H1 (cell line): ENCODE data around the gene OSBPL9. TPM values are rescaled to one million over a fixed set of nuclear protein-coding genes. Genes with fewer than 3 reads are reported as not detected.
"Not testable (repeated sequence)": the region's sequence is repeated elsewhere in the genome, so short reads cannot be mapped to it uniquely, and the experiment has no call there.

ENCODE experiments used
- CTCF ChIA-PET: fragments of 300-600 bp; sonication (Branson Sonifier 250); formaldehyde crosslinking; loops from one replicate; lab custom pipeline; 2021; ENCODE audit not compliant: partially characterized antibody; lab: Charles Lee
- POLR2A ChIA-PET: fragments of 300-600 bp; sonication (Branson Sonifier 250); formaldehyde crosslinking; loops from one replicate; lab custom pipeline; 2021; ENCODE audit warnings: inconsistent platforms; ENCODE audit not compliant: partially characterized antibody; lab: Charles Lee
- DNase-seq, 2 experiments: peaks; one replicate each; pipeline versions ENCODE4 v3.0.0 to v3.0.0-alpha.2; 2010 to 2022; ENCODE audit warnings: low spot score in 2 of 2, low read depth in 1 of 2, mixed read lengths in 1 of 2
- FAIRE-seq: peaks from 2 replicates; lab custom pipeline; 2011; peaks lifted over from hg19 to GRCh38; lab: Jason Lieb, UNC
- H2AFZ ChIP-seq: 2 replicates; pipeline ENCODE4 v1.8.1; 2012; ENCODE audit warnings: low read length, inconsistent platforms
- H2AK5ac ChIP-seq: 2 replicates; pipeline ENCODE4 v1.6.1; 2013; ENCODE audit warnings: low read depth, low read length
- H2BK120ac ChIP-seq: replicated peaks from 2 replicates; pipeline ENCODE3; 2013; ENCODE audit warnings: low read depth, low read length, inconsistent platforms
- H2BK12ac ChIP-seq: 2 replicates; pipeline ENCODE4 v1.6.1; 2013; ENCODE audit warnings: low read depth, low read length
- H2BK15ac ChIP-seq: 2 replicates; pipeline ENCODE4 v1.6.1; 2013; ENCODE audit warnings: low read length
- H2BK20ac ChIP-seq: 2 replicates; pipeline ENCODE4 v1.6.1; 2013; ENCODE audit warnings: low read length
- H2BK5ac ChIP-seq: 2 replicates; pipeline ENCODE4 v1.6.1; 2013; ENCODE audit warnings: low read depth, low read length
- H3K14ac ChIP-seq: 2 replicates; pipeline ENCODE4 v1.6.1; 2013; ENCODE audit warnings: inconsistent platforms; ENCODE audit not compliant: insufficient read length
- H3K18ac ChIP-seq: 2 replicates; pipeline ENCODE4 v1.6.1; 2013; ENCODE audit warnings: low read length; ENCODE audit errors: extremely low read depth
- H3K23ac ChIP-seq: 2 replicates; pipeline ENCODE4 v1.6.1; 2013; ENCODE audit warnings: inconsistent platforms; ENCODE audit not compliant: insufficient read length
- H3K23me2 ChIP-seq: 2 replicates; pipeline ENCODE4 v1.6.1; 2013; ENCODE audit warnings: low read depth, low read length
- H3K27ac ChIP-seq: 2 replicates; pipeline ENCODE4 v1.6.1; 2011; ENCODE audit warnings: low read depth, low read length, inconsistent platforms
- H3K27me3 ChIP-seq, 4 experiments: replicated peaks in 1 of 4; 1 replicate in 1 of 4; 2 replicates in 3 of 4; pipeline versions ENCODE4 v1.6.1 to v1.8.1; 2011 to 2013; ENCODE audit warnings: low read length in 3 of 4, mild to moderate bottlenecking in 3 of 4, inconsistent platforms in 2 of 4, mixed read lengths in 2 of 4, moderate library complexity in 1 of 4; ENCODE audit not compliant: control insufficient read depth in 3 of 4, insufficient read depth in 3 of 4; ENCODE audit errors: extremely low read depth in 1 of 4
- H3K36me3 ChIP-seq, 4 experiments: 2 replicates each; pipeline versions ENCODE4 v1.6.1 to v1.8.1; 2011 to 2013; ENCODE audit warnings: mild to moderate bottlenecking in 4 of 4, low read length in 3 of 4, moderate library complexity in 2 of 4, control low read depth in 1 of 4, inconsistent platforms in 1 of 4; ENCODE audit not compliant: insufficient read depth in 4 of 4, control insufficient read depth in 2 of 4
- H3K4ac ChIP-seq: replicated peaks from 2 replicates; pipeline ENCODE3; 2013; ENCODE audit warnings: low read length, low read depth, mixed read lengths, inconsistent platforms; ENCODE audit not compliant: insufficient read length
- H3K4me1 ChIP-seq, 4 experiments: replicated peaks in 1 of 4; 1 replicate in 1 of 4; 2 replicates in 3 of 4; pipeline versions ENCODE4 v1.6.1 to v1.8.1; 2011 to 2013; ENCODE audit warnings: low read length in 3 of 4, inconsistent platforms in 2 of 4, mixed read lengths in 1 of 4; ENCODE audit not compliant: insufficient read depth in 4 of 4, control insufficient read depth in 3 of 4
- H3K4me2 ChIP-seq, 2 experiments: 2 replicates each; pipeline versions ENCODE4 v1.6.1 to v1.8.1; 2011 to 2013; ENCODE audit warnings: low read depth in 2 of 2, low read length in 2 of 2, control low read depth in 1 of 2, inconsistent platforms in 1 of 2, mild to moderate bottlenecking in 1 of 2; ENCODE audit not compliant: insufficient read depth in 1 of 2
- H3K4me3 ChIP-seq, 4 experiments: fragments of 200-600, 300-600 bp in 1 of 4; sonication (generic), shearing (Covaris generic), sonication (Bioruptor Twin) in 1 of 4; 2 replicates each; pipeline versions ENCODE4 v1.5.1 to v1.8.1; 2011 to 2016; ENCODE audit warnings: low read length in 4 of 4, low read depth in 3 of 4, control low read depth in 2 of 4, inconsistent platforms in 2 of 4, mild to moderate bottlenecking in 2 of 4, mixed read lengths in 1 of 4, moderate library complexity in 1 of 4; ENCODE audit not compliant: insufficient read depth in 2 of 4; ENCODE audit errors: extremely low read depth in 1 of 4
- H3K56ac ChIP-seq: replicated peaks from 2 replicates; pipeline ENCODE3; 2013; ENCODE audit warnings: low read depth, mild to moderate bottlenecking, mixed read lengths, low read length, inconsistent platforms; ENCODE audit not compliant: insufficient read length
- H3K79me1 ChIP-seq: 2 replicates; pipeline ENCODE4 v1.6.1; 2013; ENCODE audit warnings: low read depth, low read length, control low read depth
- H3K79me2 ChIP-seq, 2 experiments: 2 replicates each; pipeline versions ENCODE4 v1.6.1 to v1.8.1; 2012 to 2013; ENCODE audit warnings: low read length in 2 of 2, mild to moderate bottlenecking in 2 of 2, inconsistent platforms in 1 of 2; ENCODE audit not compliant: insufficient read depth in 2 of 2, control insufficient read depth in 1 of 2
- H3K9ac ChIP-seq, 4 experiments: replicated peaks in 1 of 4; 1 replicate in 1 of 4; 2 replicates in 3 of 4; pipeline versions ENCODE4 v1.6.1 to v1.8.1; 2011 to 2013; ENCODE audit warnings: low read depth in 3 of 4, low read length in 3 of 4, control low read depth in 2 of 4, mild to moderate bottlenecking in 2 of 4, moderate library complexity in 2 of 4, inconsistent platforms in 1 of 4; ENCODE audit errors: extremely low read depth in 1 of 4
- H3K9me3 ChIP-seq, 2 experiments: 2 replicates each; pipeline versions ENCODE4 v1.6.1 to v1.8.1; 2012 to 2013; ENCODE audit warnings: mild to moderate bottlenecking in 2 of 2, moderate library complexity in 2 of 2, control low read depth in 1 of 2, inconsistent platforms in 1 of 2, low read depth in 1 of 2, low read length in 1 of 2, mixed read lengths in 1 of 2; ENCODE audit not compliant: insufficient read depth in 2 of 2
- H4K20me1 ChIP-seq, 2 experiments: replicated peaks in 1 of 2; 2 replicates each; pipeline versions ENCODE3 to v1.8.1; 2011 to 2013; ENCODE audit warnings: inconsistent platforms in 2 of 2, low read length in 2 of 2, mild to moderate bottlenecking in 1 of 2; ENCODE audit not compliant: insufficient read depth in 2 of 2, control insufficient read depth in 1 of 2
- H4K5ac ChIP-seq: 2 replicates; pipeline ENCODE4 v1.6.1; 2013; ENCODE audit warnings: low read length, low read depth, mixed read lengths, inconsistent platforms; ENCODE audit not compliant: insufficient read length
- H4K8ac ChIP-seq: 2 replicates; pipeline ENCODE4 v1.8.0; 2013; ENCODE audit warnings: mild to moderate bottlenecking, moderate library complexity, low read length, inconsistent platforms; ENCODE audit not compliant: insufficient read depth; ENCODE audit errors: extremely low read depth
- H4K91ac ChIP-seq: replicated peaks from 2 replicates; pipeline ENCODE3; 2013; ENCODE audit warnings: low read length, mixed read lengths, inconsistent platforms; ENCODE audit not compliant: insufficient read length
- FOSL1 ChIP-seq: IDR thresholded peaks from 2 replicates; pipeline ENCODE4 v1.6.1; 2011; ENCODE audit warnings: mild to moderate bottlenecking, low read depth, low read length, moderate library complexity; ENCODE audit not compliant: insufficient read depth
- SP1 ChIP-seq: IDR thresholded peaks from 2 replicates; pipeline ENCODE4 v1.6.1; 2011; ENCODE audit warnings: low read depth, low read length
- SUZ12 ChIP-seq: fragments of 200-600 bp; sonication (generic); IDR thresholded peaks from 2 replicates; pipeline ENCODE4 v1.6.1; 2012; ENCODE audit warnings: mild to moderate bottlenecking, inconsistent platforms, low read length, moderate library complexity, mixed read lengths
- WGBS, 2 experiments: shearing (Covaris generic) in 1 of 2; methylation state at CpG; one replicate each; pipeline versions ENCODE4 v1.1.6 to v1.1.7; 2013 to 2015; ENCODE audit warnings: low lambda C conversion rate in 2 of 2, mixed read lengths in 2 of 2, inconsistent platforms in 1 of 2, low coverage in 1 of 2, missing lambda C conversion rate in 1 of 2; ENCODE audit not compliant: insufficient replicate concordance in 2 of 2, insufficient coverage in 1 of 2, insufficient read length in 1 of 2; ENCODE audit errors: extremely low coverage in 1 of 2, missing lambda C conversion rate in 1 of 2; 5-methylcytosine and 5-hydroxymethylcytosine counted together
- polyA plus RNA-seq, 7 experiments: library from polyadenylated mRNA; depleted of rRNA in 3 of 7; stranded (reverse) in 5 of 7; unstranded in 2 of 7; fragments of >200 nt in 5 of 7; fragments of 200-250 nt in 2 of 7; gene quantifications; 1 replicate in 5 of 7; 2 replicates in 1 of 7; 4 replicates in 1 of 7; pipeline versions ENCODE4 v1.2.1 to v1.2.3, GENCODE V29; 2011 to 2013; ENCODE audit warnings: missing spikeins in 2 of 7, mixed read lengths in 2 of 7
- total RNA-seq: library from RNA; stranded (reverse); fragmentation: NEBNext Ultra II Directional; extraction: Animal tissue kit (Norgen Biotek cat#: 25700); gene quantifications from 2 replicates; pipeline ENCODE4 v1.2.1, GENCODE V29; 2021
- TF ChIP-seq, protein P1 (sequence below): IDR thresholded peaks from 2 replicates; pipeline ENCODE4 v1.6.1; 2012; ENCODE audit warnings: inconsistent platforms

OSBPL9 gene
- total and polyA plus RNA-seq, 2 of the 8 experiments (the other 6 are each of a cell fraction or from before 2014, with no cell fraction given) = 58.2 to 71.6 TPM

DNA sequence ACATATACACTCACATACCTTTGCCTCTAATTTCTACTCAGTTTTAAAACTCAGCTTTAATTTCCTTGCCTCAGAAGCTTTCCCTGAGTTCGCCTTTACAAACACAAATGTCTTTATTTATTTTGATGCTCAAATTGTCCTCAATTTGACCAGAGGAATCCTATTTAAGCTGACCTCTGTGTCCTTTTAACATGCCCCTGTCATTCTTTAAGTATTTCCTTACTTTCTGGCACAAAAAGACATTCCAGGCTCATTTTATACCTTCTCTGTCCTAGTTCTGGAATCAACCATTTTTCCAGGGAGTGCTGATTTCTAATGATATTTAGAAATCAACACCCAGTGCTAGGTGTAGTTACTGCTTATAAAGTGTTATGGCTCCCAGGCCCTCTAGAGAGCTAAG is 82.5 kb downstream of the OSBPL9 start (continued):
- TF ChIP-seq SUZ12 (no peak), FOSL1 (no peak), SP1 (no peak)
- TF ChIP-seq, protein P1, sequence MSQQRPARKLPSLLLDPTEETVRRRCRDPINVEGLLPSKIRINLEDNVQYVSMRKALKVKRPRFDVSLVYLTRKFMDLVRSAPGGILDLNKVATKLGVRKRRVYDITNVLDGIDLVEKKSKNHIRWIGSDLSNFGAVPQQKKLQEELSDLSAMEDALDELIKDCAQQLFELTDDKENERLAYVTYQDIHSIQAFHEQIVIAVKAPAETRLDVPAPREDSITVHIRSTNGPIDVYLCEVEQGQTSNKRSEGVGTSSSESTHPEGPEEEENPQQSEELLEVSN = no peak
- TF ChIP-seq, all 59 proteins: peak for 0

DNA sequence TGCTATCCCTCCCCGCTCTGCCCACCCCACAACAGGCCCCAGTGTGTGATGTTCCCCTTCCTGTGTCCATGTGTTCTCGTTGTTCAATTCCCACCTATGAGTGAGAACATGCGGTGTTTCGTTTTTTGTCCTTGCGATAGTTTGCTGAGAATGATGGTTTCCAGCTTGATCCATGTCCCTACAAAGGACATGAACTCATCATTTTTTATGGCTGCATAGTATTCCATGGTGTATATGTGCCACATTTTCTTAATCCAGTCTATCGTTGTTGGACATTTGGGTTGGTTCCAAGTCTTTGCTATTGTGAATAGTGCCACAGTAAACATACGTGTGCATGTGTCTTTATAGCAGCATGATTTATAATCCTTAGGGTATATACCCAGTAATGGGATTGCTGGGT is 84.9 kb downstream of the OSBPL9 start:
- POLR2A ChIA-PET, H2AK5ac ChIP-seq, H3K4me2 ChIP-seq, H2BK15ac ChIP-seq, CTCF ChIA-PET, H3K4me3 ChIP-seq, H3K56ac ChIP-seq, H3K4ac ChIP-seq, H3K9me3 ChIP-seq, H3K23me2 ChIP-seq, H4K91ac ChIP-seq, H3K18ac ChIP-seq, H4K8ac ChIP-seq, H2BK5ac ChIP-seq, H2BK12ac ChIP-seq, H3K79me1 ChIP-seq, DNase-seq, H3K79me2 ChIP-seq, H3K27ac ChIP-seq, H4K5ac ChIP-seq, H4K20me1 ChIP-seq, H3K27me3 ChIP-seq, H3K4me1 ChIP-seq, H2BK20ac ChIP-seq, H2AFZ ChIP-seq, H3K14ac ChIP-seq, H3K9ac ChIP-seq, H3K36me3 ChIP-seq, H3K23ac ChIP-seq, H2BK120ac ChIP-seq, FAIRE-seq: not testable (repeated sequence)
- 94% methylated on average over 6 of the region's 7 CpGs; no CpG with 5 or more reads in 1 of the 2 experiments for WGBS, 2 experiments
